ENCODE results near the gene TGM1.

GRCh38 chr14:24236689-24237462, 26.1 kb downstream of the TGM1 start:
- no peak for TF ChIP-seq CTCF (IDR thresholded peaks at IDR 0.05)
- TF ChIP-seq POLR2A (IDR thresholded peaks at IDR 0.05): no peak
